ENCODE results near the gene CEP164.

DNA sequence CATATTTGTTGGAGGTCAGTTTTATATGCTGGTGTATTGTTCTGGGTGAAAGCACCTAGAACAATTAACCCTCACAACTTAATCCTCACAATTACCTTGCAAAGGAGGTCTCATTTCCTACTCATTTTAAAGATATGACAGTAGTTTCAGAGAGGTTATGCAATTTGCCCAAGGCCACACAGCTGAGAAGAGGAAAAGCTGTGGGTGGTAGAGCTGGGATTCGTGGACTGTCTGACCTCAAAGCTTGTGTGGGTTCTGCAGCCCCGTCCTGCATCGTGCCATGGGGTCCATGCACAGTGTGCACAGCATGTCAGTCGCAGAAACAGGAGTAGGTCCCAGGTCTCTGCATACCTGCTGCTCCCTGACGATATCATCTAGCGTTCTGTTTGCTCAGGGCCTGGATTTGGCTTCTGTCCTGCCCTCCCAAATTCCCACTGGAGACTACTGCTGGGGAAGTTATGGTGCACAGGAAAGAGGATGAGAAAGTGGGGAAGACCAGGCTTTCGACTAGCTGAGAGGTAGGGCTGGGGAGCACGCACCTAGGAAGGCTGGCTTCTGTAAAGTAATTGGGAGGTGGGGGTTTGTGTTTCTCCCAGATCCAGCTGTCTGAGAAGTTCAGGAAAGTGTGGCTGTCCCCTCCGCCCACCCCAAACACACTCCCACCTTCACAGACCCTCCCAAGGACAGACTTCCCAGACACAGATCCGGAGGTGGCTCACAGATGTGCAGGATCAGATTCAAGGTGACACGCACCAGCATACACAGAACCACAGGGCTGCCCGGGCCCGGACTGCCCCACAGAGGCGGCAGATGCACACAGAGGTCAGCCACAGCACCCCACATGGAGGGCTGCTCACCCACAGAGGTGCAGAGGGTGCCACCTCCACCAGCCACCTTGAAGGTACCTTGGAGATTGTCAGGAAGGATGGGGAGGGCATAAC is 13.6 kb upstream of the CEP164 start:
- TF ChIP-seq JUND (IDR thresholded peaks at IDR 0.05), result no peak
- TF ChIP-seq, protein P1, sequence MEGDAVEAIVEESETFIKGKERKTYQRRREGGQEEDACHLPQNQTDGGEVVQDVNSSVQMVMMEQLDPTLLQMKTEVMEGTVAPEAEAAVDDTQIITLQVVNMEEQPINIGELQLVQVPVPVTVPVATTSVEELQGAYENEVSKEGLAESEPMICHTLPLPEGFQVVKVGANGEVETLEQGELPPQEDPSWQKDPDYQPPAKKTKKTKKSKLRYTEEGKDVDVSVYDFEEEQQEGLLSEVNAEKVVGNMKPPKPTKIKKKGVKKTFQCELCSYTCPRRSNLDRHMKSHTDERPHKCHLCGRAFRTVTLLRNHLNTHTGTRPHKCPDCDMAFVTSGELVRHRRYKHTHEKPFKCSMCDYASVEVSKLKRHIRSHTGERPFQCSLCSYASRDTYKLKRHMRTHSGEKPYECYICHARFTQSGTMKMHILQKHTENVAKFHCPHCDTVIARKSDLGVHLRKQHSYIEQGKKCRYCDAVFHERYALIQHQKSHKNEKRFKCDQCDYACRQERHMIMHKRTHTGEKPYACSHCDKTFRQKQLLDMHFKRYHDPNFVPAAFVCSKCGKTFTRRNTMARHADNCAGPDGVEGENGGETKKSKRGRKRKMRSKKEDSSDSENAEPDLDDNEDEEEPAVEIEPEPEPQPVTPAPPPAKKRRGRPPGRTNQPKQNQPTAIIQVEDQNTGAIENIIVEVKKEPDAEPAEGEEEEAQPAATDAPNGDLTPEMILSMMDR (IDR thresholded peaks at IDR 0.05), result no peak
- TF ChIP-seq SIN3A (IDR thresholded peaks at IDR 0.05; ENCODE audit: borderline replicate concordance, low read depth, low read length), result no peak
- no peak for TF ChIP-seq TAF1 (IDR thresholded peaks at IDR 0.05; ENCODE audit: borderline replicate concordance, low read depth, low read length)
- TF ChIP-seq, protein P2, sequence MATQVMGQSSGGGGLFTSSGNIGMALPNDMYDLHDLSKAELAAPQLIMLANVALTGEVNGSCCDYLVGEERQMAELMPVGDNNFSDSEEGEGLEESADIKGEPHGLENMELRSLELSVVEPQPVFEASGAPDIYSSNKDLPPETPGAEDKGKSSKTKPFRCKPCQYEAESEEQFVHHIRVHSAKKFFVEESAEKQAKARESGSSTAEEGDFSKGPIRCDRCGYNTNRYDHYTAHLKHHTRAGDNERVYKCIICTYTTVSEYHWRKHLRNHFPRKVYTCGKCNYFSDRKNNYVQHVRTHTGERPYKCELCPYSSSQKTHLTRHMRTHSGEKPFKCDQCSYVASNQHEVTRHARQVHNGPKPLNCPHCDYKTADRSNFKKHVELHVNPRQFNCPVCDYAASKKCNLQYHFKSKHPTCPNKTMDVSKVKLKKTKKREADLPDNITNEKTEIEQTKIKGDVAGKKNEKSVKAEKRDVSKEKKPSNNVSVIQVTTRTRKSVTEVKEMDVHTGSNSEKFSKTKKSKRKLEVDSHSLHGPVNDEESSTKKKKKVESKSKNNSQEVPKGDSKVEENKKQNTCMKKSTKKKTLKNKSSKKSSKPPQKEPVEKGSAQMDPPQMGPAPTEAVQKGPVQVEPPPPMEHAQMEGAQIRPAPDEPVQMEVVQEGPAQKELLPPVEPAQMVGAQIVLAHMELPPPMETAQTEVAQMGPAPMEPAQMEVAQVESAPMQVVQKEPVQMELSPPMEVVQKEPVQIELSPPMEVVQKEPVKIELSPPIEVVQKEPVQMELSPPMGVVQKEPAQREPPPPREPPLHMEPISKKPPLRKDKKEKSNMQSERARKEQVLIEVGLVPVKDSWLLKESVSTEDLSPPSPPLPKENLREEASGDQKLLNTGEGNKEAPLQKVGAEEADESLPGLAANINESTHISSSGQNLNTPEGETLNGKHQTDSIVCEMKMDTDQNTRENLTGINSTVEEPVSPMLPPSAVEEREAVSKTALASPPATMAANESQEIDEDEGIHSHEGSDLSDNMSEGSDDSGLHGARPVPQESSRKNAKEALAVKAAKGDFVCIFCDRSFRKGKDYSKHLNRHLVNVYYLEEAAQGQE (IDR thresholded peaks at IDR 0.05; ENCODE audit: low read depth, low read length), result no peak
- TF ChIP-seq, protein P3, sequence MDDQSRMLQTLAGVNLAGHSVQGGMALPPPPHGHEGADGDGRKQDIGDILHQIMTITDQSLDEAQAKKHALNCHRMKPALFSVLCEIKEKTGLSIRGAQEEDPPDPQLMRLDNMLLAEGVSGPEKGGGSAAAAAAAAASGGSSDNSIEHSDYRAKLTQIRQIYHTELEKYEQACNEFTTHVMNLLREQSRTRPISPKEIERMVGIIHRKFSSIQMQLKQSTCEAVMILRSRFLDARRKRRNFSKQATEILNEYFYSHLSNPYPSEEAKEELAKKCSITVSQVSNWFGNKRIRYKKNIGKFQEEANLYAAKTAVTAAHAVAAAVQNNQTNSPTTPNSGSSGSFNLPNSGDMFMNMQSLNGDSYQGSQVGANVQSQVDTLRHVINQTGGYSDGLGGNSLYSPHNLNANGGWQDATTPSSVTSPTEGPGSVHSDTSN (IDR thresholded peaks at IDR 0.05), result no peak
- no peak for TF ChIP-seq MEF2A (IDR thresholded peaks at IDR 0.05; ENCODE audit: borderline replicate concordance, low read depth)
- TF ChIP-seq, protein P4, sequence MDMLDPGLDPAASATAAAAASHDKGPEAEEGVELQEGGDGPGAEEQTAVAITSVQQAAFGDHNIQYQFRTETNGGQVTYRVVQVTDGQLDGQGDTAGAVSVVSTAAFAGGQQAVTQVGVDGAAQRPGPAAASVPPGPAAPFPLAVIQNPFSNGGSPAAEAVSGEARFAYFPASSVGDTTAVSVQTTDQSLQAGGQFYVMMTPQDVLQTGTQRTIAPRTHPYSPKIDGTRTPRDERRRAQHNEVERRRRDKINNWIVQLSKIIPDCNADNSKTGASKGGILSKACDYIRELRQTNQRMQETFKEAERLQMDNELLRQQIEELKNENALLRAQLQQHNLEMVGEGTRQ (IDR thresholded peaks at IDR 0.05; ENCODE audit: borderline replicate concordance, low read depth, low read length), result no peak
- no peak for TF ChIP-seq FOXJ3 (CRISPR knock-in tag; IDR thresholded peaks at IDR 0.05)
